HepG2 (cell line): ENCODE measurements around the gene RNU1-1. TPM values are rescaled to one million over a fixed set of nuclear protein-coding genes. Genes with fewer than 3 reads are reported as not detected.
"Not testable (repeated sequence)": the region's sequence is repeated elsewhere in the genome, so short reads cannot be mapped to it uniquely, and the experiment has no call there.

ENCODE experiments used
- ATF2 ChIP-seq: sonication (generic); formaldehyde crosslinking; IDR thresholded peaks from 2 replicates; pipeline ENCODE4 v1.4.0; 2020; ENCODE audit warnings: missing genetic modification reagents
- ATF4 ChIP-seq, 2 experiments: fragments of 450-650 bp in 1 of 2; sonication (generic) in 1 of 2; formaldehyde crosslinking; IDR thresholded peaks; 2 replicates each; pipeline versions ENCODE4 v1.5.0 to v1.8.0; 2020 to 2022; ENCODE audit warnings: mild to moderate bottlenecking in 1 of 2, missing genetic modification reagents in 1 of 2
- FOXA3 ChIP-seq: IDR thresholded peaks from 2 replicates; pipeline ENCODE4 v1.6.1; 2016; ENCODE audit warnings: missing genetic modification reagents, missing compliant biosample characterization
- GATAD1 ChIP-seq: IDR thresholded peaks from 2 replicates; pipeline ENCODE4 v1.6.1; 2016; ENCODE audit warnings: missing genetic modification reagents, missing compliant biosample characterization
- HNF1B ChIP-seq: sonication (generic); formaldehyde crosslinking; IDR thresholded peaks from 2 replicates; pipeline ENCODE4 v1.5.1; 2020; ENCODE audit warnings: mild to moderate bottlenecking, moderate library complexity, missing genetic modification reagents
- IRF2 ChIP-seq: IDR thresholded peaks from 2 replicates; pipeline ENCODE4 v1.6.1; 2018; ENCODE audit warnings: missing genetic modification reagents, missing compliant biosample characterization
- MAZ ChIP-seq, 2 experiments: sonication (generic) in 1 of 2; formaldehyde crosslinking in 1 of 2; IDR thresholded peaks; 2 replicates each; pipeline versions ENCODE4 v1.5.0 to v1.6.1; 2012 to 2020; ENCODE audit warnings: low read depth in 2 of 2, mild to moderate bottlenecking in 2 of 2, borderline replicate concordance in 1 of 2, improper control_type of control experiment in 1 of 2, low read length in 1 of 2, missing genetic modification reagents in 1 of 2, moderate library complexity in 1 of 2
- MIER3 ChIP-seq: IDR thresholded peaks from 2 replicates; pipeline ENCODE4 v1.6.1; 2016; ENCODE audit warnings: missing compliant biosample characterization, borderline replicate concordance
- NCOA2 ChIP-seq: sonication (generic); formaldehyde crosslinking; IDR thresholded peaks from 2 replicates; pipeline ENCODE4 v1.8.0; 2022; ENCODE audit warnings: inconsistent platforms
- NR2F6 ChIP-seq, 2 experiments: IDR thresholded peaks; 2 replicates each; pipeline ENCODE4 v1.6.1; 2016; ENCODE audit warnings: antibody characterized with exemption in 1 of 2, mild to moderate bottlenecking in 1 of 2
- RAD21 ChIP-seq: fragments of 450-650 bp; formaldehyde crosslinking; IDR thresholded peaks from 2 replicates; pipeline ENCODE4 v1.5.0; 2020; ENCODE audit warnings: mild to moderate bottlenecking
- RNF219 ChIP-seq: sonication (generic); formaldehyde crosslinking; IDR thresholded peaks from 2 replicates; pipeline ENCODE4 v1.5.0; 2020; ENCODE audit warnings: mild to moderate bottlenecking, missing genetic modification reagents
- SOX13 ChIP-seq, 3 experiments: fragments of 450-650 bp in 1 of 3; sonication (generic) in 1 of 3; formaldehyde crosslinking in 1 of 3; IDR thresholded peaks in 2 of 3; conservative IDR thresholded peaks in 1 of 3; 2 replicates each; pipeline versions ENCODE4 v1.5.0 to v1.6.1; 2016 to 2020; ENCODE audit warnings: antibody characterized with exemption in 1 of 3, mild to moderate bottlenecking in 1 of 3, missing compliant biosample characterization in 1 of 3, missing genetic modification reagents in 1 of 3, moderate library complexity in 1 of 3
- TEF ChIP-seq: sonication (generic); formaldehyde crosslinking; IDR thresholded peaks from 2 replicates; pipeline ENCODE4 v1.5.0; 2020; ENCODE audit warnings: missing genetic modification reagents
- THRA ChIP-seq: sonication (generic); formaldehyde crosslinking; IDR thresholded peaks from 2 replicates; pipeline ENCODE4 v1.4.0; 2020; ENCODE audit warnings: missing genetic modification reagents, borderline replicate concordance
- ZC3H4 ChIP-seq: sonication (generic); formaldehyde crosslinking; IDR thresholded peaks from 2 replicates; pipeline ENCODE4 v1.4.0; 2020; ENCODE audit warnings: missing genetic modification reagents, borderline replicate concordance
- ZNF543 ChIP-seq: sonication (generic); formaldehyde crosslinking; IDR thresholded peaks from 2 replicates; pipeline ENCODE4 v1.4.0; 2020; ENCODE audit warnings: mild to moderate bottlenecking, missing genetic modification reagents
- ZNF879 ChIP-seq: sonication (generic); formaldehyde crosslinking; IDR thresholded peaks from 2 replicates; pipeline ENCODE4 v1.8.1; 2023; ENCODE audit warnings: missing genetic modification reagents
- polyA plus RNA-seq, 8 experiments: library from polyadenylated mRNA; depleted of rRNA in 3 of 8; stranded (reverse) in 7 of 8; unstranded in 1 of 8; fragments of >200 nt; fragmentation: Illumina TruSeq in 4 of 8; extraction: Trizol in 4 of 8; gene quantifications; 2 replicates each; pipeline versions ENCODE4 v1.2.1 to v1.2.3, GENCODE V29; 2011 to 2016; ENCODE audit warnings: low read depth in 4 of 8, missing spikeins in 1 of 8, mixed read lengths in 1 of 8; ENCODE audit not compliant: insufficient read depth in 1 of 8
- total RNA-seq, 5 experiments: library from RNA; depleted of rRNA; stranded (reverse); fragments of >200 nt; fragmentation: Illumina TruSeq; extraction: Trizol; gene quantifications; 2 replicates each; pipeline ENCODE4 v1.2.3, GENCODE V29; 2016; ENCODE audit warnings: low read depth in 1 of 5

RNU1-1 gene
- total and polyA plus RNA-seq, 2 of the 13 experiments (the other 11 are each of a cell fraction or from before 2014, with no cell fraction given): under 0.01 to 11,018 TPM

- TF ChIP-seq SOX13 (IDR thresholded peaks at IDR 0.05): peak; percentile 51; the same call in 1 of the 2 replicates
- TF ChIP-seq SOX13 (CRISPR knock-in tag; conservative IDR thresholded peaks at IDR 0.05 in 1 of 2, IDR thresholded peaks at IDR 0.05 in 1 of 2): peak; percentile 51 to 98; a peak in 3 of 4 replicates
- TF ChIP-seq ATF2: peak; percentile 81
- TF ChIP-seq MAZ (IDR thresholded peaks at IDR 0.05; ENCODE audit: borderline replicate concordance, low read depth, low read length); NR2F6 (CRISPR knock-in tag; IDR thresholded peaks at IDR 0.05): not testable (repeated sequence)
- peak; percentile 71 for TF ChIP-seq MAZ (CRISPR knock-in tag; IDR thresholded peaks at IDR 0.05; ENCODE audit: low read depth)
- TF ChIP-seq GATAD1: peak; percentile 61
- TF ChIP-seq NR2F6 (IDR thresholded peaks at IDR 0.05): peak; percentile 41; the same call in 1 of the 2 replicates
- TF ChIP-seq NCOA2 (CRISPR knock-in tag): peak; percentile 50; the same call in 1 of the 2 replicates
- 0 out of 2 replicates have a peak, but pooled peaks have one; percentile 42 for TF ChIP-seq ZNF543 (CRISPR knock-in tag)
- 0 out of 2 replicates have a peak, but pooled peaks have one; percentile 18 for TF ChIP-seq RAD21 (CRISPR knock-in tag)
- TF ChIP-seq ZC3H4 (CRISPR knock-in tag): peak; percentile 88
- TF ChIP-seq FOXA3 (CRISPR knock-in tag): peak; percentile 46; the same call in 1 of the 2 replicates
- TF ChIP-seq IRF2 (CRISPR knock-in tag): peak; percentile 59; the same call in 1 of the 2 replicates
- TF ChIP-seq ATF4 (CRISPR knock-in tag; IDR thresholded peaks at IDR 0.05): peak; percentile 46 to 83; a peak in 3 of 4 replicates
- 0 out of 2 replicates have a peak, but pooled peaks have one; percentile 79 for TF ChIP-seq RNF219 (CRISPR knock-in tag)
- TF ChIP-seq HNF1B (CRISPR knock-in tag): peak; percentile 19; the same call in 1 of the 2 replicates
- TF ChIP-seq ZNF879: peak; percentile 82; the same call in 1 of the 2 replicates
- peak; percentile 68; the same call in 1 of the 2 replicates for TF ChIP-seq MIER3 (CRISPR knock-in tag)
- peak; percentile 35; the same call in 1 of the 2 replicates for TF ChIP-seq THRA (CRISPR knock-in tag)
- TF ChIP-seq TEF (CRISPR knock-in tag): peak; percentile 46; the same call in 1 of the 2 replicates
Measured at GRCh38 chr1:16513412-16514106, 526 bp downstream of the RNU1-1 start (continued).
